Measurements from ENCODE around the gene DEF6. TPM values are rescaled to one million over a fixed set of nuclear protein-coding genes. Genes with fewer than 3 reads are reported as not detected.

The DEF6 gene
- total RNA-seq, 3 donors from 2014 or later: 4.8 to 14.2 (median 14.1) TPM

DNA sequence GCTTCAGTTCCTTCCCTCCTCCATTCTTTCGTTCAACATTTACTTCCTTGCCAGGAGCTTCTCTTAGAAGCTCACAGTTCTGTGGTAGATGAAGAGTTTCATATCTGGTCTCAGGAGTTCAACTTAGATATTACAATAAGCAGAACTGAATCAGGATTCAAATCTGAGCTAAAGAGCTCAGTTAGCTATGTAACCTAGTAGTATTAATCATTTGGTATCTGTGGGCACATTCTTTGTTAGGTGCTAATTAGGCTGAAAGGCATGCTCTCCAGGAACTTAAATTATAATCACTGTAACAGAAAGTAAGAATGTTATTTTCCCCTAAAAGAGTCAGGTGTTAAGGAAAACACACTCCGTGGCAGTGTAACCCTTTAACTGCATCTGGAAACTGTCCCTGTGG is 29.7 kb upstream of the DEF6 start:
- Histone ChIP-seq H3K27ac (no peak overlapping the region), H3K36me3 (no peaks in the 10 kb centered on the region), H3K4me3 (no peak overlapping the region), H3K27me3 (no peaks in the 10 kb centered on the region), H3K9me3 (no peaks in the 10 kb centered on the region), H3K4me1 (no peaks in the 10 kb centered on the region)
- DNase-seq (ENCODE audit: low spot score in 2 of 2): no peak
- TF ChIP-seq POLR2A (IDR thresholded peaks at IDR 0.05): no peak
- intact Hi-C loops (cut with DNase I; ENCODE audit: low total_unique reads): no loop called here

DNA sequence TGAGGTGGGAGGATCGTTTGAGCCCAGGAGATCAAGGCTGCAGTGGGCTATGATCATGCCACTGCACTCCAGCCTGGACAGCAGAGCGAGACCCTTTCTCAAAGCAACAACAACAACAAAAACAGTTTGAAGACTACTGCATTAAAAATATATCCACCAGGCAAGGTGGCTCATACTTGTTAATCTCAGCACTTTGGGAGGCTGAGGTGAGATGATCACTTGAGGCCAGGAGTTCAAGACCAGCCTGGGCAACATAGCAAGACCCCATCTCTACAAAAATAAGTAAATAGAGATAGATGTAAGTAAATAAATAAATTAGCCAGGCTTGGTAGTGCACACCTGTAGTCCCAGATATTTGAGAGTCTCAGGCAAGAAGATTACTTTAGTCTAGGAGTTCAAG is 25.6 kb upstream of the DEF6 start:
- Histone ChIP-seq H3K4me1 (no peaks in the 10 kb centered on the region), H3K27ac (no peak overlapping the region), H3K27me3 (no peaks in the 10 kb centered on the region), H3K36me3 (no peaks in the 10 kb centered on the region), H3K9me3 (no peaks in the 10 kb centered on the region), H3K4me3 (no peak overlapping the region)
- DNase-seq (ENCODE audit: low spot score in 2 of 2): no peak
- intact Hi-C loops (cut with DNase I; ENCODE audit: low total_unique reads): no loop called here
- TF ChIP-seq, protein P1, sequence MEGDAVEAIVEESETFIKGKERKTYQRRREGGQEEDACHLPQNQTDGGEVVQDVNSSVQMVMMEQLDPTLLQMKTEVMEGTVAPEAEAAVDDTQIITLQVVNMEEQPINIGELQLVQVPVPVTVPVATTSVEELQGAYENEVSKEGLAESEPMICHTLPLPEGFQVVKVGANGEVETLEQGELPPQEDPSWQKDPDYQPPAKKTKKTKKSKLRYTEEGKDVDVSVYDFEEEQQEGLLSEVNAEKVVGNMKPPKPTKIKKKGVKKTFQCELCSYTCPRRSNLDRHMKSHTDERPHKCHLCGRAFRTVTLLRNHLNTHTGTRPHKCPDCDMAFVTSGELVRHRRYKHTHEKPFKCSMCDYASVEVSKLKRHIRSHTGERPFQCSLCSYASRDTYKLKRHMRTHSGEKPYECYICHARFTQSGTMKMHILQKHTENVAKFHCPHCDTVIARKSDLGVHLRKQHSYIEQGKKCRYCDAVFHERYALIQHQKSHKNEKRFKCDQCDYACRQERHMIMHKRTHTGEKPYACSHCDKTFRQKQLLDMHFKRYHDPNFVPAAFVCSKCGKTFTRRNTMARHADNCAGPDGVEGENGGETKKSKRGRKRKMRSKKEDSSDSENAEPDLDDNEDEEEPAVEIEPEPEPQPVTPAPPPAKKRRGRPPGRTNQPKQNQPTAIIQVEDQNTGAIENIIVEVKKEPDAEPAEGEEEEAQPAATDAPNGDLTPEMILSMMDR (IDR thresholded peaks at IDR 0.05): no peak
- TF ChIP-seq POLR2A (IDR thresholded peaks at IDR 0.05) (no peak), POLR2AphosphoS5 (IDR thresholded peaks at IDR 0.05) (no peak)

DNA sequence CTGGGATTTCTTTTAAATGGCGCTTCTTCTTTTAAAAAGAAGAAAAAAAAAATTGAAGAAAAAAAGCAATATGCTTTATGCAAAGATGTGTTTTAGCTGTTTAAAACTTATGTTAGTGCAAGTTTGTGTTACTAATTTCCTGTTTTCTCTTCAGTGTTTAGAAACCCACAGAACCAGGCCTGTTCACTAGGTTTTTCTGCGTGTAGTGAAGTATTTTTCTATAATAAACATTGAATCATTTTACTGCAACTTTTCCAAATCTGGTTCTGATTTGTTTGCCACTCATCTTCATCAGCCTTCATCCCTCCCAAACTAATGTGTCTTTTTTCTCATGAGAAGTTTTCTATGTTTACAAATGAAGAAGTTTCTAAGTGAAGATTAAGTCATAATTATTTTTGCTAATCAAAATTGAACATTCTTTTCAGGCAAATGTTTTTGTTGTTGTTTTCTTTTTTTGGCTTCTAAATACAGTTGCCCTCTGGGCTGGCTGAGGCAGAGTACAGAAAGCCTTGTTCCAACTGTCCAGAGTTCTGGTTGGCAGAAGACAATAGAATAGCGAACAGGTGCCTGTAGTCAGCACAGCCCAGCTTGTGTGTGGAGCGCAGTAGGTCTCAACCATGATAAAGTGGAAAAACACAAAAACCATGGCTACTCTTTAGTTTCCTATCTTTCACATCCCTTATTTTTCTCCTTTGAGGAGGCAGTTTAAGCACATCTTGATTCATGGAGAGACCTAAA is 23.6 kb upstream of the DEF6 start:
- no peak for DNase-seq (ENCODE audit: low spot score in 2 of 2)
- intact Hi-C loops (cut with DNase I; ENCODE audit: low total_unique reads): no loop called here
- H3K4me1 ChIP-seq: no peaks in the 10 kb centered on the region
- TF ChIP-seq POLR2AphosphoS5 (IDR thresholded peaks at IDR 0.05) (no peak), POLR2A (IDR thresholded peaks at IDR 0.05) (no peak)
- TF ChIP-seq, protein P1 (IDR thresholded peaks at IDR 0.05): no peak
- H3K27ac ChIP-seq: peak overlapping the region in 1 of 2 donors; percentile 58
- no peaks in the 10 kb centered on the region for H3K9me3 ChIP-seq
- no peaks in the 10 kb centered on the region for H3K36me3 ChIP-seq
- no peak overlapping the region for H3K4me3 ChIP-seq
- no peaks in the 10 kb centered on the region for H3K27me3 ChIP-seq

DNA sequence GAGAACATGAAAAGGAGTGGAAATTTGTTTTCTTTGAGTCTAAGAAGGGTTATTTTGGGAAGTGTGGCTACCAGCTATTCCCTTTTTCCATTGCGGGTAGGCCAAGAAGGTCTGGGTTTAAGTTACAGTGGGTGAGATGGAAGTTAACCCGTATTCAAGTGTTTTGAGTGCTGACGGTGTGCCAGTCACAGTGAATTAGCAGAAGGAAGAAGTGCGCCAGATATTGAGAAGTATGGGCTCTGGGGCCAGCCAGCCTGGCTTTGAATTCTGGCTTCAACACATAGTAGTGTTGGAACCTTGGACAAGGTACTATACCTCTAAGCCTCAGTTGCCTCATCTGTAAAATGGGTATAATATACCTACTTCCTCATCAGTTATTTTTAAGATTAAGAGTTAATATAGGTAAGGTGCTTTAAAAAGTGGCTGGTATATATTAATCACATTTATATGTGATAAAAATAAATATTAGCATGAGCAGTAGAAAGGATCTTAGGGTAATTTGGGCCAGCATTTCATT is 21.8 kb upstream of the DEF6 start:
- TF ChIP-seq POLR2A (IDR thresholded peaks at IDR 0.05) (no peak), POLR2AphosphoS5 (IDR thresholded peaks at IDR 0.05) (peak in 1 of 3 donors; percentile 8)
- DNase-seq (ENCODE audit: low spot score in 2 of 2): no peak
- Histone ChIP-seq H3K9me3 (no peaks in the 10 kb centered on the region), H3K36me3 (no peaks in the 10 kb centered on the region), H3K4me1 (no peaks in the 10 kb centered on the region), H3K4me3 (no peak overlapping the region), H3K27me3 (no peaks in the 10 kb centered on the region), H3K27ac (peak overlapping the region; percentile 58 to 64)
- intact Hi-C loops (cut with DNase I; ENCODE audit: low total_unique reads): no loop called here

DNA sequence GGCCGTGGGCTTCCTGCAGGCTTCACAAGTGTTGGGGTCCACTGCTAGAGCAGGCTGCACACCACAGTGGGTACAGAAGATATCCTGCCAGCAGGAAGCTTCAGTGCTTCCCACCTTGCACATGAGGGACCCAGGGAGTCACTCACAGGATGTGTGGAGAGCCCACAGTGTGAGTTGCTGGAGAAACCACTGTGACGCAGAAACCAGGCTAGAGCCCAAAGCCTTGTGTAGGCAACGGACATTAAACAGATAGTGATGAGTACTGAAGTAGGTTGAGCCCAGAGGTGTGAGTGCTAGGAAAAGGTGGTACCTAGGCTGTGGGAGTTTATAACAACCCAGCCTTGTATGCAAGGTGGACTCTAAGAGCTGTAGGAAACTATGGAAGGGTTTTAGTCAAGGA is 18.9 kb upstream of the DEF6 start:
- no peak for DNase-seq (ENCODE audit: low spot score in 2 of 2)
- no peaks in the 10 kb centered on the region for H3K4me1 ChIP-seq
- peaks cover 13% of the 10 kb centered on the region for H3K36me3 ChIP-seq
- TF ChIP-seq POLR2A (IDR thresholded peaks at IDR 0.05): no peak
- TF ChIP-seq, protein P1 (IDR thresholded peaks at IDR 0.05): no peak
- no peak for TF ChIP-seq POLR2AphosphoS5 (IDR thresholded peaks at IDR 0.05)
- H3K27me3 ChIP-seq: no peaks in the 10 kb centered on the region
- H3K27ac ChIP-seq: no peak overlapping the region
- intact Hi-C loops (cut with DNase I; ENCODE audit: low total_unique reads): no loop called here
- no peaks in the 10 kb centered on the region for H3K9me3 ChIP-seq
- H3K4me3 ChIP-seq: no peak overlapping the region

DNA sequence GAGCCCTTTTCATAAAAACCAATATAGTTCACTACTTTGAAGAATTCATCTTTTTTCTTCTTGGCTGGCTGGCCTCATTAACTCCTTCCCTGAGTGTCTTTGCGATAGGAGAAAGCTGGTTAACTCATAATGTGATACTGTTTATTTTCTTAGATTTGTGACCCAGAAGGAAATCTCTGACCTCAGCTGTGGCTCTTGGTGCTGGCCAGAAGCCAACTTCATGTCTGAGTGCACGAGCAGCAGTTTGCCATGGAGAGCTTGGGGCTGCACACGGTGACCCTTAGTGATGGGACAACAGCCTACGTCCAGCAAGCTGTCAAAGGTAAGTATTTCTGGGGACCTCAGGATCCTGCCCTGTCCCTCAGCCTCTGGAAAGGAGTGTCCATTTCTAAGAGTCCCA is 16.7 kb upstream of the DEF6 start:
- TF ChIP-seq POLR2AphosphoS5 (IDR thresholded peaks at IDR 0.05) (no peak), POLR2A (IDR thresholded peaks at IDR 0.05) (no peak)
- TF ChIP-seq, protein P1 (IDR thresholded peaks at IDR 0.05): no peak
- no peaks in the 10 kb centered on the region for H3K9me3 ChIP-seq
- H3K27me3 ChIP-seq: no peaks in the 10 kb centered on the region
- no peak overlapping the region for H3K4me3 ChIP-seq
- no peak overlapping the region for H3K27ac ChIP-seq
- intact Hi-C loops (cut with DNase I; ENCODE audit: low total_unique reads): loop anchor here (5.0 kb wide), 1 partner anchor 931 kb away; no protein-coding TSS in a partner anchor
- H3K4me1 ChIP-seq: no peaks in the 10 kb centered on the region
- peaks cover 13% of the 10 kb centered on the region for H3K36me3 ChIP-seq
- DNase-seq (ENCODE audit: low spot score in 2 of 2): no peak
